Liver (tissue), 9 donors: ENCODE measurements around the gene CYBA. TPM values are rescaled to one million over a fixed set of nuclear protein-coding genes. Genes with fewer than 3 reads are reported as not detected.

Experiments
- DNase-seq: peaks from one replicate; pipeline ENCODE4 v3.0.0-alpha.2; 2017; ENCODE audit warnings: low spot score
- H3K27ac ChIP-seq, 2 donors: one replicate each; pipeline ENCODE4 v1.7.0; 2013; ENCODE audit warnings: inconsistent platforms in 2 of 2, low read length in 2 of 2, control low read depth in 1 of 2, low read depth in 1 of 2, mild to moderate bottlenecking in 1 of 2
- H3K27me3 ChIP-seq, 4 donors: one replicate each; pipeline versions ENCODE4 v1.6.1 to v1.7.0; 2013; ENCODE audit warnings: low read length in 3 of 4, inconsistent platforms in 1 of 4, mild to moderate bottlenecking in 1 of 4, moderate library complexity in 1 of 4; ENCODE audit not compliant: control insufficient read depth in 4 of 4, insufficient read depth in 4 of 4
- H3K36me3 ChIP-seq, 4 donors: one replicate each; pipeline versions ENCODE4 v1.6.1 to v1.7.0; 2013; ENCODE audit warnings: low read length in 3 of 4, mild to moderate bottlenecking in 3 of 4, low read depth in 1 of 4, moderate library complexity in 1 of 4; ENCODE audit not compliant: control insufficient read depth in 4 of 4, insufficient read depth in 3 of 4
- H3K4me1 ChIP-seq, 4 donors: one replicate each; pipeline versions ENCODE4 v1.6.1 to v1.7.0; 2013; ENCODE audit warnings: low read length in 3 of 4, mild to moderate bottlenecking in 3 of 4, moderate library complexity in 1 of 4; ENCODE audit not compliant: control insufficient read depth in 4 of 4, insufficient read depth in 4 of 4
- H3K4me3 ChIP-seq, 3 donors: one replicate each; pipeline versions ENCODE4 v1.6.1 to v1.7.0; 2013; ENCODE audit warnings: low read length in 3 of 3, control low read depth in 1 of 3, low read depth in 1 of 3, mild to moderate bottlenecking in 1 of 3
- H3K9ac ChIP-seq, 2 donors: one replicate each; pipeline ENCODE4 v1.7.0; 2013; ENCODE audit warnings: low read length in 2 of 2, mild to moderate bottlenecking in 2 of 2, moderate library complexity in 2 of 2, control low read depth in 1 of 2, low read depth in 1 of 2
- H3K9me3 ChIP-seq, 4 donors: one replicate each; pipeline versions ENCODE4 v1.6.1 to v1.7.0; 2013; ENCODE audit warnings: low read length in 3 of 4; ENCODE audit not compliant: control insufficient read depth in 4 of 4
- ATF3 ChIP-seq: IDR thresholded peaks from 2 replicates; pipeline ENCODE4 v1.6.1; 2016; ENCODE audit warnings: antibody characterized with exemption
- CTCF ChIP-seq: fragments of 150-350 bp; IDR thresholded peaks from 2 replicates; pipeline ENCODE4 v1.5.1; 2017; ENCODE audit warnings: improper control_type of control experiment, low read depth, low read length; ENCODE audit not compliant: missing input control
- EGR1 ChIP-seq, 2 donors: IDR thresholded peaks; 2 replicates each; pipeline ENCODE4 v1.6.1; 2016 to 2018; ENCODE audit warnings: antibody characterized with exemption in 2 of 2, low read depth in 2 of 2
- FOXA1 ChIP-seq: IDR thresholded peaks from 2 replicates; pipeline ENCODE4 v1.6.1; 2016; ENCODE audit warnings: antibody characterized with exemption
- FOXA2 ChIP-seq: IDR thresholded peaks from 2 replicates; pipeline ENCODE4 v1.6.1; 2016; ENCODE audit warnings: antibody characterized with exemption
- GABPA ChIP-seq, 2 donors: IDR thresholded peaks in 1 of 2; conservative IDR thresholded peaks in 1 of 2; 2 replicates each; pipeline ENCODE4 v1.6.1; 2016; ENCODE audit warnings: antibody characterized with exemption in 2 of 2, mild to moderate bottlenecking in 1 of 2, moderate library complexity in 1 of 2
- HNF4A ChIP-seq, 2 donors: conservative IDR thresholded peaks; 2 replicates each; pipeline ENCODE4 v1.6.1; 2016; ENCODE audit warnings: antibody characterized with exemption in 2 of 2, mild to moderate bottlenecking in 2 of 2
- JUND ChIP-seq, 2 donors: IDR thresholded peaks; 2 replicates each; pipeline ENCODE4 v1.6.1; 2016; ENCODE audit warnings: antibody characterized with exemption in 2 of 2
- SP1 ChIP-seq: IDR thresholded peaks from 2 replicates; pipeline ENCODE4 v1.6.1; 2018; ENCODE audit warnings: antibody characterized with exemption, mild to moderate bottlenecking
- TAF1 ChIP-seq: conservative IDR thresholded peaks from 2 replicates; pipeline ENCODE4 v1.6.1; 2016; ENCODE audit warnings: antibody characterized with exemption, mild to moderate bottlenecking
- YY1 ChIP-seq: IDR thresholded peaks from 2 replicates; pipeline ENCODE4 v1.6.1; 2016; ENCODE audit warnings: antibody characterized with exemption, mild to moderate bottlenecking
- WGBS: extraction: QIAGEN DNeasy Blood & Tissue Kit; methylation state at CpG from one replicate; pipeline ENCODE4 v1.1.7; 2013; 5-methylcytosine and 5-hydroxymethylcytosine counted together
- polyA plus RNA-seq, 2 donors: library from polyadenylated mRNA; stranded (reverse) in 1 of 2; unstranded in 1 of 2; fragments of 200-250 nt in 1 of 2; fragments of >200 nt in 1 of 2; fragmentation: Nextera tagmentation in 1 of 2; extraction: Ambion mirVana in 1 of 2; gene quantifications; one replicate each; pipeline versions ENCODE4 v1.2.1 to v1.2.3, GENCODE V29; 2013 to 2015
- total RNA-seq, 2 donors: library from RNA; depleted of rRNA; stranded (reverse); fragments of >200 nt; gene quantifications; one replicate each; pipeline ENCODE4 v1.2.3, GENCODE V29; 2014
- donor health status: healthy.
- donor health status: healthy.
- donor health status: healthy.
- donor health status: healthy.
- donor health status: healthy.

The CYBA gene
- total and polyA plus RNA-seq, 4 donors, result 39.0 to 217 (median 52.6) TPM

GRCh38 chr16:88623858-88624257, 27.0 kb downstream of the CYBA start:
- no peak for TF ChIP-seq TAF1
- no peak for TF ChIP-seq ATF3
- TF ChIP-seq JUND (IDR thresholded peaks at IDR 0.05), result no peak
- TF ChIP-seq FOXA2, result no peak
- TF ChIP-seq EGR1 (IDR thresholded peaks at IDR 0.05; ENCODE audit: low read depth in 2 of 2), result no peak
- TF ChIP-seq CTCF, result no peak
- no peak for TF ChIP-seq HNF4A (conservative IDR thresholded peaks at IDR 0.05)
- TF ChIP-seq GABPA (IDR thresholded peaks at IDR 0.05 in 1 of 2, conservative IDR thresholded peaks at IDR 0.05 in 1 of 2), result no peak
- H3K4me3 ChIP-seq, result no peak overlapping the region
- H3K27ac ChIP-seq, result no peak overlapping the region
- H3K36me3 ChIP-seq, result peaks cover 9 to 55% (median 18%) of the 10 kb centered on the region in 4 donors
- DNase-seq, result no peak
- 97% methylated on average over 13 of the region's 13 CpGs for WGBS
- no peaks in the 10 kb centered on the region for H3K9me3 ChIP-seq
- H3K4me1 ChIP-seq, result peaks cover 5 to 19% (median 7%) of the 10 kb centered on the region in 4 donors
- H3K9ac ChIP-seq, result no peak overlapping the region
- H3K27me3 ChIP-seq, result no peaks in the 10 kb centered on the region

GRCh38 chr16:88622866-88623265, 28.0 kb downstream of the CYBA start:
- Histone ChIP-seq H3K9me3 (no peaks in the 10 kb centered on the region), H3K27me3 (no peaks in the 10 kb centered on the region), H3K4me1 (peaks cover 7 to 19% (median 15%) of the 10 kb centered on the region in 4 donors), H3K4me3 (no peak overlapping the region), H3K36me3 (peaks cover 9 to 49% (median 18%) of the 10 kb centered on the region in 4 donors), H3K9ac (no peak overlapping the region), H3K27ac (no peak overlapping the region)
- TF ChIP-seq FOXA1, result no peak
- no peak for TF ChIP-seq YY1
- no peak for TF ChIP-seq ATF3
- TF ChIP-seq FOXA2, result no peak
- TF ChIP-seq SP1, result no peak
- no peak for TF ChIP-seq HNF4A (conservative IDR thresholded peaks at IDR 0.05)
- no peak for TF ChIP-seq TAF1
- no peak for DNase-seq
- 98% methylated on average over 29 of the region's 29 CpGs for WGBS

GRCh38 chr16:88622125-88622524, 28.7 kb downstream of the CYBA start:
- Histone ChIP-seq H3K9me3 (no peaks in the 10 kb centered on the region), H3K4me3 (no peak overlapping the region), H3K36me3 (peaks cover 9 to 42% (median 17%) of the 10 kb centered on the region in 4 donors), H3K27me3 (no peaks in the 10 kb centered on the region), H3K9ac (no peak overlapping the region), H3K4me1 (peaks cover 10 to 26% (median 22%) of the 10 kb centered on the region in 4 donors), H3K27ac (no peak overlapping the region)
- DNase-seq, result no peak
- TF ChIP-seq ATF3, result no peak
- TF ChIP-seq JUND (IDR thresholded peaks at IDR 0.05), result no peak
- WGBS, result 92% methylated on average over 19 of the region's 19 CpGs
